ENCODE data around the gene CCR6.

CCR6 gene

DNA sequence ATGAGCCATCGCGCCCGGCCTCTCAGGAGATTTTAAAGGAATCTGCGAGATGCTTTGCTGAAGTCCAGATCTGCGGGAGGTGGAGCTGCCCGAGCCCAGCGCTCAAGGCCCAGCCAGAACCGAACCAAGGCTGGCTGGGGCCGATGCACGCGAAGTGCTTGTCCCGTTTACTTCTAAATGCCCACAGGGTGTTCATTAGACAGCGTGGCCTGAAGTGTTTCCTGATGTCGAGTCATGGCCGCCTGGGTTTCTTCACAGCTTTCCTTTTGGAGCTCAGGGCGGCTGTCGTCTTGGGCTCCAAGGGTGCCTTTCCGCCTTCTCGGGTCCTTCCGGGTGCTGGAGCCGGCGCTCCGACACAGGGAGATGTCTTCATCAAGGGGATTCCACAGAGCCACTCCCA is 25.1 kb upstream of the CCR6 start:
- DNase-seq (ENCODE audit: low spot score): no peak

DNA sequence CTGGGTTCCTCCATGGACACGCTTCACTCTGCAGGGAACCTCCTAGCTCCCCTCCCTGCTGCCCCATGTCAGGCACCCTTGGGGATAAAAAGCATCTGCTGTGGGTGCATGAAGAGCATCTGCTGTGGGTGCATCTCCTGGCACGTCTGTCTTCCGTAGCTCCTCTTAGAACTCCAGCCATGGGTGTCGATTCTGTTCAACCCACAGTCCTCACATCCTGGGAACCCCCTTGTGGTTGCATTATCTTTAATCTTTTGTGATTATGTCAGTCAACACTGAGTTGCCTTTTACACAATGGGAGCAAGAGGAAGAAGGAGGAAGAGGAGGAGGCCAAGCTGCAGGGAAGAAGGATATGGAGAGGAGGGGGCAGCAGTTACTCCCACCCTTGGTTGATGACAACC is 24.1 kb upstream of the CCR6 start:
- no peak for DNase-seq (ENCODE audit: low spot score)

DNA sequence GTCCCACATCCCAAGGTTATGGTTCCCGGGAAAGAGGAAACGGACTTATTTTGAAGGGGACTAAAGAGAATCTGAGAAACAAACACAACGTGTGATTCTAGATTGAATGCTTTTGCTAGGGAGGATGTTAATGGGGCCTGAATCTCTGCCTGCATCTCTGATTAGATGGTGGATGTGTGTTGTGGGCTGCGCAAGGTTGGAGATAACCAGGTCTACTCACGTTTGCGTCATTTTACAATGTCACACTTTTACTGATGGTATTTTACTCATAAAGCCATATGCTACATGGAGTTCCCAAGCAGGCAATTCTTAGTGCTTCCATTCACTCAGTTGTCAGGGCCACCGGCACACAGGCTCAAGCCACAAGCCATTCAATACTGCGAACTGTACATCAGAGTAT is 23.2 kb upstream of the CCR6 start:
- DNase-seq (ENCODE audit: low spot score): no peak

- DNase-seq (ENCODE audit: low spot score): no peak
Observed at GRCh38 chr6:167100241-167100674, 22.6 kb upstream of the CCR6 start.

DNA sequence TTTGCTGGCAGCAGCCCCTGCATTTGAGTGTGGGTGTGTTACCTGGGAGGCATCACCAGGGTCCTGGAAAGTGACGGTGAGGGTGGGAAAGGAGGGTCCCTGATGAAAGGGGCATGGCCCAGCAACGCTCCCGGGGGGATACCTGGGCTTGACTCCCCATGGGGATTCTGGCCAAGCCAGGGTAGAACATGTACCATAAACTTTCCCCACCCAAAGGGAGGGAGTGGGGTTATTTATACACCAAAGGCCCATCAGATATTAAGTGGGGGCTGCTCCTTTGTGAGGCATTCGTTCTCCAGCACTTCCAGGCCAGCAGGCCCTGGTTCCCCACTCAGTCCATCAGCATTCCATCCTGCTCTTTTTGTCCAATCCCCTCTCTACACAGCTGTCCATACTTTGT is 20.6 kb upstream of the CCR6 start:
- no peak for DNase-seq (ENCODE audit: low spot score)

DNA sequence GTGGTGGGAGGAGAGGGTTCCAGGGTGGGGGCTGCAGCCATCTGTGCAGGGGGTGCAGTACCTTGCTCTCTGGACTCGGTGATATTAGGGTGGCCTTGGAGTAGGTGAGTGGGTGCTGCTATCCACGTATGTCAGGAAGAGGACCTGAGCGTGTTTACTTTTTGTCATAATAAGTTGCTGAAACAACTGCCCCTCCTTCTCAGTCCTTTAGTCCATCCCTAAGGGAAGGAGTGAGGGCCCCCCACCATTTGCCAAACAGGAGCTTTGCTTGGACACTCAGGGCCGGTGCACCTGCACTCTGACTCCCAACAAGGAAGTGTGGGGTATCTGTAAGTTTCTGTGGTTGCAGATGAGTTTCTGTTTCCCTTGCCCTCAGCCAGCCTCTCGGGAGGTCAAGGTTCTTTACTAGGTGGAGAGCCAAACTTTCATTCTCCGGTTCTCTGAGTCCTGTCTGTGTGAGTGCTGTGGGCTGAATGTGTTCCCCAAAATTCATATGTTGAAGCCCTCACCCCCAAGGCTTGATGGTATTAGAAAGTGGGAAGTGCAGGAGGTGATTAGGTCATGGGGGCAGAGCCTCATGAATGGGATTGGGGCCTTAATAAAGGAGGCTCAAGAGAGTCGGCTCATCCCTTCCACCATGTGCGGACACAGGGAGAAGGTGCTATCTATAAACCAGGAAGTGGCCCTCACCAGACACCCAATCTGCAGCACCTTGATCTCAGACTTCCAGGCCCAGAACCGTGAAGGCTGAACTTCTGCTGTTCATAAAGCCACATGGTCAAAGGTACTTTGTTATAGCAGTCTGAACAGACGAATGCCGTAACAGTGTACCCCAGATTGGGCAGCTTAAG is 19.6 kb upstream of the CCR6 start:
- no peak for DNase-seq (ENCODE audit: low spot score)

GRCh38 chr6:167104388-167104787 is 18.5 kb upstream of the CCR6 start:
- DNase-seq (ENCODE audit: low spot score): no peak

DNA sequence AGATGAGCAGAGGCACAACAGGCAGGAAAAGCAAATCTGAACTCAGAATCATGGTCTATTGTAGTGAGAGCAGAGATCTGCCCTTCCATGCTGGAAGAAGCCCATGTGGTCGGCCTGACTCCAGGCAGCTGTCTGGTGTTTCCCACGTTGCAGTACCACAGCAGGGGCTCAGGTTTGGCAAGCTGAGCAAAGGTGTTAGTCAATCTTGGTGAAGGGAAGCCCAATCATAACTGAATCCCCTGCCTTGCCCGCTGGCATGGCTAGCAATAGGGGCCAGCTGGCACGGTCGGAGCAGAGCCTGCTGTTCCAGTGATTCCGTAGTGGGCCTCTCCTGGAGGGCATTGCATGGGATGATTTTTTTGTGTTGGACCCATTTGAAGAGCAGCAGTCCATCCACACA is 17.8 kb upstream of the CCR6 start:
- DNase-seq (ENCODE audit: low spot score): no peak

- DNase-seq (ENCODE audit: low spot score): no peak
Observed at GRCh38 chr6:167106406-167106805, 16.5 kb upstream of the CCR6 start.

DNA sequence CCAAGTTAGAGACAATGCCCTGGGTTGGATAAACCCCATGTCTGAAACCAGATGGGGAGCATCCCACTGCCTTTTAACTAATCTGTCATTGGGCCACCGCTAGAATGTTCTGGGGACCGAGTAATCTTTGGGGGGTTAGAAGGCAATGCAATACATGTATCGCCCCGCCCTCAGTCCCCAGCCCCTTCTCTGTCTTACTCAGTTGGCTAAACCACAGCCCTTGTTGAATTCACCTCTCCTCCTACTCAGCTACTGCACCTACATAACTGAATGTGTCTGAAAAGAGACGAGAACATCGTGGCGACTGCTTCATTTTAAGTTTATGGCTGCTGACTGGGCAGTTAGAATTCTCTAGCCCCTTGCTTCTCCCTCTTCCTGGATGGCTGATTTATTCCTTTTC is 15.1 kb upstream of the CCR6 start:
- DNase-seq (ENCODE audit: low spot score): no peak

- no peak for DNase-seq (ENCODE audit: low spot score)
Observed at GRCh38 chr6:167108278-167108677, 14.6 kb upstream of the CCR6 start.

GRCh38 chr6:167109651-167110050 is 13.2 kb upstream of the CCR6 start:
- no peak for DNase-seq (ENCODE audit: low spot score)

DNA sequence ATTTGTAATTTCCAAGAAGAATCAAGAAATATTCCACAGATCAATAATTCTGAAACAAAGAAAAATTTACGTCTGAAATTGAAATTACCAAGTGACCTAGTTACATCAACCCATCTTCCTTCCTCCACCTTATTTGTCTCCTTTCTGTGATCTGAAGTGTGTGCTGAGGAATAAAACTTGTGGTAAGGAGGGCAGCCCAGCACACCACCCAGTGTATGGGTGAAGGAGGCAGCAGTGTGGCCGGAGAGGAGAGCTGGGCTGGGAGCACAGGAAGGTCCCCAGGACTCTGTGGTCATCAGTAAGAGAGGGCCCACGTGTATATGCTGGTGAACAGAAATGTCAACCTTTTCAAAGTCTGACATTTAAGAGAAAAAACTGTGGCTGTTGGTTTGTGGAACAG is 11.3 kb upstream of the CCR6 start:
- no peak for DNase-seq (ENCODE audit: low spot score)

DNA sequence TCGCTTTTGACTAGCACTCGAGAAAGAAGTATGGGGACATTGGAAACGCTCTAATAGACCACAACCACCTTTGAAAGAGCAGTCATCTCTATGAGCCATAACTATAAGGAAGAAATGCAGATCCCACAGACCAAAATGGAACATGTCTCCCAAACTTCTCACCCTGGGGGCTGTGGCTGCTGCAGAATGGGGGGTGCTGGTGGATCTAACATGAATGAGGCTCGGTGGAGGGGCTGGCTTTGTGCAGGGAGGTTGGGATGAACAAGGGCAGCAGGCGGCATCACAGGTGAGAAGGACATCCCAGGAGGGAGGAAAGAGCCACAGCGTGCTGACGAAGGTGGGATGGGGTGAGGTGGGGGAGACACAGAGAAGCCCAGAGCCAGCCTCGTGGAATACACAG is 10.5 kb upstream of the CCR6 start:
- no peak for DNase-seq (ENCODE audit: low spot score)

DNA sequence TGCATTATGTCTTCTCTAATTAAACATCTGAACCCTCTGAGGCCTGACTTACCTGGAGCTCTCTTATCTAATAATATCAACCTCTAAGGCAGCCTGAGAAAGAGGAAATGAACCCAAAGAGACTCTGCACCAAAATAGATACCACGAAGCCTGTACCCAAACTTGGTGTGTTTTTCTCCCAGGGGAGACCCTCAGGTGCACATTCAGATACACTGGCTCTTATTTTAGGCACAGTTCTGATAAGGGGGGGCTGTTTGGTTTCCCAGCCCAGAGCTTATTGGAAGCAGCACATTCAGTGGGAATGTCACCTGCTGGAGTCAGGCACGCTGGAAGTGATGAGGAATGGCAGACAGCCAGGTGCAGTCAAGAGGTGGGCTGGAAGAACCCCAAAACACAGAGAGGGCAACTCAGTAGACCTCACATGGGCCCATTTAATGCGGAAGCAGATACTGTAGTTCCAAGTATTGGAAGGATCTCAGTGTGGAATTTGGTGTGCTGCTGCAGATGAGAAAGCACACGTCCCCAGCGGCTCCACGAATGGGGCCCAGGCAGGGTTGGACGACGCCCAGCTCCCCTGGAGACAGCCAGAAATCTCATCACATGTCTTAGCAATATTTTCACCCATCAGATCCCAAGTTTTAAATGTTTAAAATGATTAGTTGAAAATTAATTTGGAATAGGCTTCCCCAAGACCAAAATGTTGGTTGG is 9.7 kb upstream of the CCR6 start:
- no peak for DNase-seq (ENCODE audit: low spot score)

GRCh38 chr6:167113935-167114910 is 8.7 kb upstream of the CCR6 start:
- DNase-seq (ENCODE audit: low spot score): peak; percentile 70

DNA sequence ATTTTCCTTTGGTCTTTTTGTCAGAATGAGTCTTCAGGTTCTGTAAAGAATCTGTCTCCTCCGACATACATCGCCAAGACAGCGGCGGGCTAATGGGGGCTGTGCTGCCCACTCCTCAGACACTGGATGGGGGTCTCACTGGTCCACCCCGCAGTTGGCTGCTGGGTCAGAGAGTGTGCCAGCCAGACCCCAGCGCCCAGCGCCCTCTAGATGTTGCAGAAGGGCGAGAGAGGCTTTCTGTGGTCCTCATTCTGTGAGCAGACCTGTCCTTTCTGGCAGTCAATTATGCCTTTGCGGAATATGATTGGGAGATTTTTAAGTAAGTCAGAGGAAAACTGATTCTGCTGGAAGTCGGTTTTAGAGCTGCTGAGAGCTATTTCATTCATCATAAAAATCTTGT is 7.8 kb upstream of the CCR6 start:
- DNase-seq (ENCODE audit: low spot score): peak; percentile 19

GRCh38 chr6:167116109-167116837 is 6.6 kb upstream of the CCR6 start:
- DNase-seq (ENCODE audit: low spot score): peak; percentile 70

DNA sequence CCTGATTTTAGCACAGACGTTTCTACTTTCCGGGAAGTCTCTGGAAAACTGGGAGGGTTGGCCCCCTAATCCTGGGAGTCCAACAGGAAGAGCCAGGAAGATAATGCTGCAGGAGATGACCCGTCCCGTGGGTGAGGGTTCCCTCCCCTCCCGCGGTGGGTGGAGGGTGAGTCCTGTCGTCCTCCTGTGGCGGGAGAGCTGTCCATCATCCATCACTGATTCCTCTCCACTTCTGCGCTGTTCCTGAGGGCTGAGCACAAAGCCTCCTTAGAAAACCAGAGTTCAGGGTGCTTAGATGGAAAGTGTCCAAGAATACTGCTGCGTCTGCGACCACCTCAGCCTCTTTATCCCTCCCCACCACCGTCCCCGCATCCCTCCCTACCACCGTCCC is 6.1 kb upstream of the CCR6 start:
- DNase-seq (ENCODE audit: low spot score): no peak

- no peak for DNase-seq (ENCODE audit: low spot score)
Observed at GRCh38 chr6:167118006-167118405, 4.9 kb upstream of the CCR6 start.

GRCh38 chr6:167118839-167119238 is 4.1 kb upstream of the CCR6 start:
- DNase-seq (ENCODE audit: low spot score): no peak

Data from SK-N-DZ (cell line).